K562 (cell line): ENCODE results near the gene GCDH. TPM values are rescaled to one million over a fixed set of nuclear protein-coding genes. Genes with fewer than 3 reads are reported as not detected.

Source experiments
- CCNT2 ChIP-seq: IDR thresholded peaks from 2 replicates; pipeline ENCODE4 v1.6.1; 2011; ENCODE audit warnings: borderline replicate concordance, low read depth, mild to moderate bottlenecking, moderate library complexity, mixed read lengths, low read length; ENCODE audit not compliant: insufficient read length; ENCODE audit errors: extremely low read depth
- CREM ChIP-seq: IDR thresholded peaks from 2 replicates; pipeline ENCODE4 v1.6.1; 2014; ENCODE audit warnings: antibody characterized with exemption, low read depth
- CTBP1 ChIP-seq: fragments of 450-650 bp; IDR thresholded peaks from 2 replicates; pipeline ENCODE4 v1.6.1; 2016; ENCODE audit warnings: borderline replicate concordance
- CXXC5 ChIP-seq: fragments of 250-450 bp; sonication (Bioruptor Pico); IDR thresholded peaks from 2 replicates; pipeline ENCODE4 v1.8.0; 2022; ENCODE audit warnings: inconsistent platforms, mild to moderate bottlenecking, moderate library complexity
- EGR1 ChIP-seq: fragments of 450-650 bp; conservative IDR thresholded peaks from 2 replicates; pipeline ENCODE4 v1.6.1; 2017; ENCODE audit warnings: mild to moderate bottlenecking
- GTF2A2 ChIP-seq: IDR thresholded peaks from 2 replicates; pipeline ENCODE4 v1.6.1; 2016; ENCODE audit warnings: mild to moderate bottlenecking, missing genetic modification characterization, missing compliant biosample characterization
- GTF2E2 ChIP-seq: fragments of 200-800 bp; sonication (Bioruptor generic); IDR thresholded peaks from 2 replicates; pipeline ENCODE4 v1.6.1; 2016; ENCODE audit warnings: missing genetic modification characterization, missing compliant biosample characterization
- MBD2 ChIP-seq: sonication (generic); IDR thresholded peaks from 2 replicates; pipeline ENCODE4 v1.6.1; 2016; ENCODE audit warnings: low read depth, borderline replicate concordance
- PHF20 ChIP-seq: fragments of 450-650 bp; IDR thresholded peaks from 2 replicates; pipeline ENCODE4 v1.6.1; 2018; ENCODE audit not compliant: partially characterized antibody
- RHOXF2B ChIP-seq: fragments of 250-450 bp; sonication (Bioruptor Pico); conservative IDR thresholded peaks from 2 replicates; pipeline ENCODE4 v1.5.1; 2021
- SAFB2 ChIP-seq: fragments of 200-400 bp; formaldehyde crosslinking; IDR thresholded peaks from 2 replicates; pipeline ENCODE4 v1.6.1; 2018; ENCODE audit warnings: borderline replicate concordance, low read length, low read depth, moderate library complexity; ENCODE audit not compliant: severe bottlenecking
- SIN3A ChIP-seq, 2 experiments: fragments of 150-350 bp in 1 of 2; IDR thresholded peaks; 2 replicates each; pipeline ENCODE4 v1.6.1; 2011 to 2016; ENCODE audit warnings: borderline replicate concordance in 2 of 2, low read depth in 2 of 2, low read length in 2 of 2, mild to moderate bottlenecking in 2 of 2, moderate library complexity in 2 of 2; ENCODE audit not compliant: control insufficient read depth in 1 of 2
- SPI1 ChIP-seq: IDR thresholded peaks from 2 replicates; pipeline ENCODE4 v1.6.1; 2011; ENCODE audit warnings: low read depth, low read length, control low read depth, borderline replicate concordance
- SRF ChIP-seq, 2 experiments: fragments of 250-450, 450-650 bp in 1 of 2; sonication (Bioruptor Pico) in 1 of 2; sonication (generic) in 1 of 2; formaldehyde crosslinking; IDR thresholded peaks; 2 replicates each; pipeline versions ENCODE4 v1.5.0 to v1.5.1; 2020 to 2022; ENCODE audit warnings: mild to moderate bottlenecking in 1 of 2, missing genetic modification reagents in 1 of 2
- STAT5B ChIP-seq: fragments of 250-450 bp; sonication (Bioruptor Pico); IDR thresholded peaks from 2 replicates; pipeline ENCODE4 v1.8.0; 2021; ENCODE audit warnings: mild to moderate bottlenecking, inconsistent platforms
- ZNF124 ChIP-seq: sonication (generic); formaldehyde crosslinking; IDR thresholded peaks from 2 replicates; pipeline ENCODE4 v1.8.1; 2022; ENCODE audit warnings: missing genetic modification reagents
- ZNF347 ChIP-seq: fragments of 450-650 bp; formaldehyde crosslinking; IDR thresholded peaks from 2 replicates; pipeline ENCODE4 v1.4.0; 2020; ENCODE audit warnings: low read depth, mild to moderate bottlenecking, moderate library complexity
- ZNF76 ChIP-seq: fragments of 250-450 bp; sonication (Bioruptor Pico); IDR thresholded peaks from 2 replicates; pipeline ENCODE4 v1.4.0; 2020; ENCODE audit warnings: mild to moderate bottlenecking, moderate library complexity, borderline replicate concordance
- polyA plus RNA-seq, 8 experiments: library from polyadenylated mRNA; depleted of rRNA in 4 of 8; stranded (reverse) in 5 of 8; unstranded in 3 of 8; fragments of >200 nt; fragmentation: Nextera tagmentation in 2 of 8; fragmentation: Illumina TruSeq in 1 of 8; extraction: Ambion mirVana in 2 of 8; extraction: Trizol in 1 of 8; gene quantifications; 2 replicates each; pipeline versions ENCODE4 v1.2.1 to v1.2.3, GENCODE V29; 2011 to 2014; ENCODE audit warnings: inconsistent platforms in 1 of 8, missing spikeins in 1 of 8
- total RNA-seq, 7 experiments: library from RNA; depleted of rRNA in 6 of 7; stranded (reverse); fragments of >200 nt in 6 of 7; fragmentation: Illumina TruSeq in 2 of 7; extraction: Trizol in 2 of 7; gene quantifications; 2 replicates each; pipeline versions ENCODE4 v1.2.1 to v1.2.3, GENCODE V29; 2011 to 2021; ENCODE audit warnings: low replicate concordance in 1 of 7
- TF ChIP-seq, protein P1 (sequence below): fragments of 450-650 bp; IDR thresholded peaks from 2 replicates; pipeline ENCODE4 v1.6.1; 2014; ENCODE audit warnings: low read depth, mild to moderate bottlenecking, moderate library complexity, borderline replicate concordance
- TF ChIP-seq, protein P2 (sequence below): IDR thresholded peaks from 2 replicates; pipeline ENCODE4 v1.6.1; 2011; ENCODE audit warnings: borderline replicate concordance, low read depth, mild to moderate bottlenecking, moderate library complexity, low read length; ENCODE audit not compliant: insufficient read depth, poor library complexity, severe bottlenecking
- TF ChIP-seq, protein P3 (sequence below): sonication (generic); formaldehyde crosslinking; IDR thresholded peaks from 2 replicates; pipeline ENCODE4 v1.8.0; 2022; ENCODE audit warnings: missing genetic modification reagents, mild to moderate bottlenecking, borderline replicate concordance

The GCDH gene
- total and polyA plus RNA-seq, 9 of the 15 experiments (the other 6 are each of a cell fraction or from before 2014, with no cell fraction given) = 2.9 to 50.8 (median 19.1) TPM

DNA sequence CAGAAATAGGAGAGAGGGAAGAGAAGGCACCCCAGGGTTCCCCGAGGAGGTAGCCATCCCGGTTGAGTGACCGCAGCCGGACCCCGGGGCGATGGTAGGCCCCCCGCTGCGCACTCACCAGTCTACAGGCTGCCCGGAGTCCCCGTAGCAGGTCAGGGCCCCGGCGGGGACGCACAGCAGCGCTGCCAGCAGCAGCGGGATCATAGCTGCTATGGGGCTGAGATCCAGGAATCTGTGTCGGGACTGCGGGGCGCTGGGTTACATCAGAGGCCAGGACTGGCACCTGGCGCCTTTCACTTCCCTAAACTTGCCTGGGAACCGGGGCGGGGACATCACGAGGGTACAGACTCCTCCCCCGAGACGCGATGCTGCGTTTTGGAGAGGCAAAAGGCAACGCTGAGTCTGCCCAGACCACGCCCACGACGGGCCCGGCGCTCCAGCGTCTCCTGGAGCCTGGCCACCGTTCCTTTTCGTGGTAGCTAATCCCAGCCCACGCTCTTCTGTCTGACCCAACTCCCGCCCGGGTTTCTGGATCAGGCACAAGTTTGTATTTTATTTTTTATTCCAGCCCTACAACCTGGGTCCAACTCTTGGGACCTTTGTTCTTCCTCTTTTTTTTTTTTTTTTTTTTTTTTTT lies 9.7 kb upstream of the GCDH start, which contains the start of gene DNASE2 (continued):
- TF ChIP-seq, protein P1, sequence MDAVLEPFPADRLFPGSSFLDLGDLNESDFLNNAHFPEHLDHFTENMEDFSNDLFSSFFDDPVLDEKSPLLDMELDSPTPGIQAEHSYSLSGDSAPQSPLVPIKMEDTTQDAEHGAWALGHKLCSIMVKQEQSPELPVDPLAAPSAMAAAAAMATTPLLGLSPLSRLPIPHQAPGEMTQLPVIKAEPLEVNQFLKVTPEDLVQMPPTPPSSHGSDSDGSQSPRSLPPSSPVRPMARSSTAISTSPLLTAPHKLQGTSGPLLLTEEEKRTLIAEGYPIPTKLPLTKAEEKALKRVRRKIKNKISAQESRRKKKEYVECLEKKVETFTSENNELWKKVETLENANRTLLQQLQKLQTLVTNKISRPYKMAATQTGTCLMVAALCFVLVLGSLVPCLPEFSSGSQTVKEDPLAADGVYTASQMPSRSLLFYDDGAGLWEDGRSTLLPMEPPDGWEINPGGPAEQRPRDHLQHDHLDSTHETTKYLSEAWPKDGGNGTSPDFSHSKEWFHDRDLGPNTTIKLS = 0 out of 2 replicates have a peak, but pooled peaks have one; percentile 40
- TF ChIP-seq GTF2A2 (tag) (no peak), GTF2E2 (0 out of 2 replicates have a peak, but pooled peaks have one; percentile 42), SPI1 (peak; percentile 97), ZNF76 (CRISPR knock-in tag) (peak; percentile 4; the same call in 1 of the 2 replicates), CXXC5 (CRISPR knock-in tag) (peak; percentile 86), EGR1 (peak; percentile 83), ZNF124 (no peak), SAFB2 (no peak), CTBP1 (peak; percentile 86), PHF20 (peak; percentile 53), SRF (CRISPR knock-in tag; IDR thresholded peaks at IDR 0.05) (peak in 1 of 2 experiments; percentile 41; a peak in 1 of 4 replicates), ZNF347 (CRISPR knock-in tag) (no peak), RHOXF2B (CRISPR knock-in tag) (no peak), CREM (peak; percentile 78), SIN3A (IDR thresholded peaks at IDR 0.05; ENCODE audit: borderline replicate concordance in 2 of 2, control insufficient read depth in 1 of 2, low read depth in 2 of 2, low read length in 2 of 2) (peak in 1 of 2 experiments; percentile 53; a peak in 1 of 4 replicates), STAT5B (CRISPR knock-in tag) (no peak), MBD2 (peak; percentile 60; the same call in 1 of the 2 replicates), CCNT2 (peak; percentile 57)
- TF ChIP-seq, protein P2, sequence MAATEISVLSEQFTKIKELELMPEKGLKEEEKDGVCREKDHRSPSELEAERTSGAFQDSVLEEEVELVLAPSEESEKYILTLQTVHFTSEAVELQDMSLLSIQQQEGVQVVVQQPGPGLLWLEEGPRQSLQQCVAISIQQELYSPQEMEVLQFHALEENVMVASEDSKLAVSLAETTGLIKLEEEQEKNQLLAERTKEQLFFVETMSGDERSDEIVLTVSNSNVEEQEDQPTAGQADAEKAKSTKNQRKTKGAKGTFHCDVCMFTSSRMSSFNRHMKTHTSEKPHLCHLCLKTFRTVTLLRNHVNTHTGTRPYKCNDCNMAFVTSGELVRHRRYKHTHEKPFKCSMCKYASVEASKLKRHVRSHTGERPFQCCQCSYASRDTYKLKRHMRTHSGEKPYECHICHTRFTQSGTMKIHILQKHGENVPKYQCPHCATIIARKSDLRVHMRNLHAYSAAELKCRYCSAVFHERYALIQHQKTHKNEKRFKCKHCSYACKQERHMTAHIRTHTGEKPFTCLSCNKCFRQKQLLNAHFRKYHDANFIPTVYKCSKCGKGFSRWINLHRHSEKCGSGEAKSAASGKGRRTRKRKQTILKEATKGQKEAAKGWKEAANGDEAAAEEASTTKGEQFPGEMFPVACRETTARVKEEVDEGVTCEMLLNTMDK = no peak
- TF ChIP-seq, protein P3, sequence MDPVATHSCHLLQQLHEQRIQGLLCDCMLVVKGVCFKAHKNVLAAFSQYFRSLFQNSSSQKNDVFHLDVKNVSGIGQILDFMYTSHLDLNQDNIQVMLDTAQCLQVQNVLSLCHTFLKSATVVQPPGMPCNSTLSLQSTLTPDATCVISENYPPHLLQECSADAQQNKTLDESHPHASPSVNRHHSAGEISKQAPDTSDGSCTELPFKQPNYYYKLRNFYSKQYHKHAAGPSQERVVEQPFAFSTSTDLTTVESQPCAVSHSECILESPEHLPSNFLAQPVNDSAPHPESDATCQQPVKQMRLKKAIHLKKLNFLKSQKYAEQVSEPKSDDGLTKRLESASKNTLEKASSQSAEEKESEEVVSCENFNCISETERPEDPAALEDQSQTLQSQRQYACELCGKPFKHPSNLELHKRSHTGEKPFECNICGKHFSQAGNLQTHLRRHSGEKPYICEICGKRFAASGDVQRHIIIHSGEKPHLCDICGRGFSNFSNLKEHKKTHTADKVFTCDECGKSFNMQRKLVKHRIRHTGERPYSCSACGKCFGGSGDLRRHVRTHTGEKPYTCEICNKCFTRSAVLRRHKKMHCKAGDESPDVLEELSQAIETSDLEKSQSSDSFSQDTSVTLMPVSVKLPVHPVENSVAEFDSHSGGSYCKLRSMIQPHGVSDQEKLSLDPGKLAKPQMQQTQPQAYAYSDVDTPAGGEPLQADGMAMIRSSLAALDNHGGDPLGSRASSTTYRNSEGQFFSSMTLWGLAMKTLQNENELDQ (CRISPR knock-in tag) = 0 out of 2 replicates have a peak, but pooled peaks have one; percentile 69
